Measurements from ENCODE around the gene FANCD2. TPM values are rescaled to one million over a fixed set of nuclear protein-coding genes. Genes with fewer than 3 reads are reported as not detected.
"Not testable (repeated sequence)": the region's sequence is repeated elsewhere in the genome, so short reads cannot be mapped to it uniquely, and the experiment has no call there.

The FANCD2 gene
- total and polyA plus RNA-seq, 2 donors, result 6.6 to 25.5 TPM

DNA sequence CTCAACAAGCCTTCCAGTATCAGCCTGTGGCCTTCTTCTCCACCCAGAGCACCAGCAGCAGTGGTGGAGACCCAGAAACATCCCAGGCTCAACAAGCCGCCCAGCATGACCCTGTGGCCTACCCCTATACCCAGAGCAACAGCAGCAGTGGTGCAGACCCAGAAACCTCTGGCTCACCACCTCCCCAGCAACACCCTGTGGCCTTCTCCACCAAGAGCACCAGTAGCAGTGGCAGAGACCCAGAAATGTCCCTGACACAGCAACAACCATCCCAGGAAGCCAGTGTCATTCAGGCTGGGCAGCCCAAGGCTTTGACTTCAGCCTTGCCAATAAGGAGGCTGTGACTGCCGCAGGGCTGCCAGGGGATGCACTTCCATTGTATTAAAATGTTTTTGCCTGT is 23.3 kb upstream of the FANCD2 start:
- peaks cover 18 to 29% of the 10 kb centered on the region in 2 donors for H3K36me3 ChIP-seq (ENCODE audit: control insufficient read depth in 2 of 2, insufficient read depth in 2 of 2, low read length in 1 of 2)
- whole genome bisulfite sequencing, result over 99% methylated on average over 2 of the region's 2 CpGs
- no peaks in the 10 kb centered on the region for H3K27me3 ChIP-seq (ENCODE audit: control insufficient read depth in 2 of 2, insufficient read depth in 1 of 2, low read length in 1 of 2)
- no peak overlapping the region for H3K27ac ChIP-seq (ENCODE audit: low read depth in 1 of 2, low read length in 1 of 2)
- H3K9me3 ChIP-seq (ENCODE audit: control insufficient read depth in 2 of 2, insufficient read depth in 1 of 2, low read length in 1 of 2), result no peaks in the 10 kb centered on the region
- no peak overlapping the region for H3K4me3 ChIP-seq (ENCODE audit: low read length in 2 of 2)
- no peak for DNase-seq (ENCODE audit: low read depth in 6 of 9, low spot score in 9 of 9)
- no peaks in the 10 kb centered on the region for H3K4me1 ChIP-seq (ENCODE audit: control insufficient read depth in 2 of 2, insufficient read depth in 2 of 2, low read length in 2 of 2)

DNA sequence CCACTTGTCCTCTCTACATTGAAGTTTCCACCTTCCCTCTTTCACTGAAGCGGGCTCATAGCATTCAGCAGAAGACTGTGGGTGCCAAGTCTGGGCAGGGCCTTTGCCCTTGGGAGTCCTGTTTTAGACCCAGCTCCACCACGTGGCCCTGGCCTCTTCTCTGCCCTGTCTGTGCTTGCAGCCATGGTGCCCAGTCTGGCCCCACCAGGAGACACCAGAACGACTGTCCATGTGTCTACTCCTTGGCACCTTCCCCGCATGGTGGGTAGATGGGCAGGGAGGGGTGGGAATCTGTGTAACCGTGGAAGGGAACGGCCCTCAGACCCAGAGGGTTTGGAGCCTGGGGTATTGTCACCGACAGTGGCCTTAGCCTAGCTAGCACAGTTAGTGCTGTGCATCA is 21.7 kb upstream of the FANCD2 start:
- H3K27me3 ChIP-seq (ENCODE audit: control insufficient read depth in 2 of 2, insufficient read depth in 1 of 2, low read length in 1 of 2), result peaks cover 0 to 7% of the 10 kb centered on the region in 2 donors
- H3K9me3 ChIP-seq (ENCODE audit: control insufficient read depth in 2 of 2, insufficient read depth in 1 of 2, low read length in 1 of 2), result no peaks in the 10 kb centered on the region
- H3K27ac ChIP-seq (ENCODE audit: low read depth in 1 of 2, low read length in 1 of 2), result no peak overlapping the region
- H3K4me3 ChIP-seq (ENCODE audit: low read length in 2 of 2), result no peak overlapping the region
- no peak for DNase-seq (ENCODE audit: low read depth in 6 of 9, low spot score in 9 of 9)
- 98% methylated on average over 7 of the region's 7 CpGs for WGBS
- H3K4me1 ChIP-seq (ENCODE audit: control insufficient read depth in 2 of 2, insufficient read depth in 2 of 2, low read length in 2 of 2), result peaks cover 8 to 10% of the 10 kb centered on the region in 2 donors
- H3K36me3 ChIP-seq (ENCODE audit: control insufficient read depth in 2 of 2, insufficient read depth in 2 of 2, low read length in 1 of 2), result peaks cover 14 to 20% of the 10 kb centered on the region in 2 donors

DNA sequence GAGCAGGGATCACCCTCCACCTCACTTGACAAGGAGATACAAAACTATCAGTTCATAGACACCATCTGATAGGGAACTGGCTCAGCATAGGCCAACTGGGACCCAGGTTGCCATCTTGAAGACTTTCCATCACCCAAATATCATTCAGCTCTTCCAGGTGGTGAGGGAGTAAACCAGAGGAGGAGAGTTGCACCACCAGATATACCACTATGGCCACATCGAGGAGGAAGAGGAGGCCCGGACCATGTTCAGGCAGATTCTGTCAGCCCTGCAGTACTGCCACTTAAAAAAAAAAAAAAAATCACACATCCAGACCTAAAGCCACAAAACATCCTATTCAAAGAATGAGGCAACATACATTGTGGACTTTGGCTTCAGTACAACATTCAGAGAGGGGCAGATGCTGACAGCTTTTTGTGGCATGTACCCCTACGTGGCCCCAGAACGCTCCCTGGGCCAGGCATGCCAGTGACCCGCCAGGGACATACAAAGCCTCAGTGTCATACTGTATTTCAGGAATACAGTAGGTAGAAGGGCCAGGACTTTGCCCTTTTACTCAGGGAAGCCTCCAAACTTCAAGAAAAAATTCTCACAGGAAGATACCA is 21.2 kb upstream of the FANCD2 start:
- H3K27ac ChIP-seq (ENCODE audit: low read depth in 1 of 2, low read length in 1 of 2), result no peak overlapping the region
- H3K4me1 ChIP-seq (ENCODE audit: control insufficient read depth in 2 of 2, insufficient read depth in 2 of 2, low read length in 2 of 2), result peaks cover 8 to 11% of the 10 kb centered on the region in 2 donors
- H3K27me3 ChIP-seq (ENCODE audit: control insufficient read depth in 2 of 2, insufficient read depth in 1 of 2, low read length in 1 of 2), result peaks cover 0 to 12% of the 10 kb centered on the region in 2 donors
- DNase-seq (ENCODE audit: low read depth in 6 of 9, low spot score in 9 of 9), result no peak
- peaks cover 14 to 19% of the 10 kb centered on the region in 2 donors for H3K36me3 ChIP-seq (ENCODE audit: control insufficient read depth in 2 of 2, insufficient read depth in 2 of 2, low read length in 1 of 2)
- H3K9me3 ChIP-seq (ENCODE audit: control insufficient read depth in 2 of 2, insufficient read depth in 1 of 2, low read length in 1 of 2), result no peaks in the 10 kb centered on the region
- WGBS, result over 99% methylated on average over 5 of the region's 5 CpGs
- H3K4me3 ChIP-seq (ENCODE audit: low read length in 2 of 2), result no peak overlapping the region

DNA sequence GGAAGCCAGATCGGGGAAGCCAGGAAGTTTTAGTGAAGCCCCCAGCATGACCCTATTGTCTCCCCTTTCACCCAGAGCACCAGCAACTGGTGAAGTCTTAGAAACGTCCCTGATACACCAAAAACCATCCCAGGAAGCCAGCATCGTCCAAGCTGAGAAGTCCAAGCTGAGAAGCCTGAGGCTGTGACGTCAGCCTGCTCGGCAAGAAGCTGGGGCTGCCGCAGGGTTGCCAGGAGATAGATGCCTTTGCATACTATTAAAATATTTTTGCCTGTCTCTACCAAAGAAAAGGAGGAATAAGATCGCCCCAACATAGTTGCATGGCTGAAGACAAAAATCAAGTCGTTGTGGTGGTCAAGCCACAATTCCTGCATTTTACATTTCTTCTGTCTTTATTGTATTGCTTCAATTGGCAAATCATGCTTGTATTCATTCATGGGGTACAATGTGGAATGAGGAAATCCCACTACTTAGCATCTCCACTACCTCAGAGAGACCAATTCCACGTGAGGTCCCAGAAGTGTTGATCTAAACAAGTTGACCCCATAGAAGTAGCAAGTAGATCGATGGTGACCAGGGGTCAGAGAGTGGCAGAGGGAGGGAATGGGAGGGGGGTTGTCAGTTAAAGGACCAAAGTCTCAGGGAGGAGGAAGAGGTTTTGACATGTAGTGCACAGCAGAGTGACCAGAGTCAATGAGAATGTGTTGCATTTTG is 20.0 kb upstream of the FANCD2 start:
- 90% methylated on average over 10 of the region's 10 CpGs for WGBS
- Histone ChIP-seq H3K27ac (ENCODE audit: low read depth in 1 of 2, low read length in 1 of 2) (no peak overlapping the region), H3K4me1 (ENCODE audit: control insufficient read depth in 2 of 2, insufficient read depth in 2 of 2, low read length in 2 of 2) (peaks cover 9 to 18% of the 10 kb centered on the region in 2 donors), H3K4me3 (ENCODE audit: low read length in 2 of 2) (no peak overlapping the region), H3K36me3 (ENCODE audit: control insufficient read depth in 2 of 2, insufficient read depth in 2 of 2, low read length in 1 of 2) (peaks cover 12 to 14% of the 10 kb centered on the region in 2 donors), H3K27me3 (ENCODE audit: control insufficient read depth in 2 of 2, insufficient read depth in 1 of 2, low read length in 1 of 2) (peaks cover 10 to 24% of the 10 kb centered on the region in 2 donors), H3K9me3 (ENCODE audit: control insufficient read depth in 2 of 2, insufficient read depth in 1 of 2, low read length in 1 of 2) (no peaks in the 10 kb centered on the region)
- no peak for DNase-seq (ENCODE audit: low read depth in 6 of 9, low spot score in 9 of 9)

DNA sequence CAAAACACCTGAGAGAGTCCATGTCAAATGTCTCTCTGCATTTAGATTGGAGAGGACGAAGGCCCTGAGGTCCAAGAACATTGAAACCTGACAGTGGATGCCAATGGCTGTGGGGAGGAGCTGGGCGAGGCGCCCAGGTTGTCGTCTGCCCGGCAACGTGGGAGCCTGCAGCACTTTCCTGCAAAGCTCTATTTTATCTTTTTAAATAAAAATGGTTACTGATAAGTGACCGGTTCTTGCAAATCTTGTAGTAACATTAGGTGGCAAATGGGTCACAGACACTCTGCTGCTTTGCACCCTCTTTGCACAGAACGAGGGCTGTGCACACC is 19.5 kb upstream of the FANCD2 start:
- H3K9me3 ChIP-seq (ENCODE audit: control insufficient read depth in 2 of 2, insufficient read depth in 1 of 2, low read length in 1 of 2), result no peaks in the 10 kb centered on the region
- DNase-seq (ENCODE audit: low read depth in 6 of 9, low spot score in 9 of 9), result no peak
- WGBS, result 94% methylated on average over 8 of the region's 8 CpGs

DNA sequence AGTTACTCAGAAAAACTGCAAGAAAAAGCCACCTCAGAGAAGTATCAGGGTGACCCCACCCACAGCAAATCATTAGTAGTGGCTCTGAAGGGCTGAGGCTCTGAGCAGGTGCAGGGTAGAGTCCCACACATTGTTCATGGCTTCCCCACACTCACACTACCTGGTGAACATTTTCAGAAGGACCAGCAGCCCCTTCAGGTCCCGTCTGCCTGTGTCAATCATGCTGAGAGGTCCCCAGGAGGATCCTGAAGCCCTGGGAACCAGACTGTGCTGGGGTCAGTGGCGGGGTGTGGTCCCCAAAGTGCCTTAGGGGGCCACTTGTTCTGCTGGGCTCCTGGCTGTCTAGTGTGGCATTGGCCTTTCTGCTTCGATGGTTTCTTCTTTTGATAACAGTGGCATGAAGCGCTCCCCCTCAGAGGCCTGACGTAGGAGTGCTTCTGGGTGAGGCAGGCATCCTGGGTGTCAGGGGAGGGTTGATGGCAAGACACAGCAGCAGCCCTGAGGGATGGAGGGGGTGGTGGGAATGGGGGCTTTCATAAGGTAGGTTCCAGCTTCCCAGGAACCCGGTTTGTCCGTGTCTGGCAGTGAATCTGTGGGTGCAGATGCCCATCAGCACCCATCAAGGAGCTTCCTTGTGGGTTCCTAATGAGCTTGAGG is 19.0 kb upstream of the FANCD2 start:
- no peak for DNase-seq (ENCODE audit: low read depth in 6 of 9, low spot score in 9 of 9)
- peaks cover 11 to 18% of the 10 kb centered on the region in 2 donors for H3K4me1 ChIP-seq (ENCODE audit: control insufficient read depth in 2 of 2, insufficient read depth in 2 of 2, low read length in 2 of 2)
- peaks cover 12 to 14% of the 10 kb centered on the region in 2 donors for H3K36me3 ChIP-seq (ENCODE audit: control insufficient read depth in 2 of 2, insufficient read depth in 2 of 2, low read length in 1 of 2)
- peaks cover 13 to 31% of the 10 kb centered on the region in 2 donors for H3K27me3 ChIP-seq (ENCODE audit: control insufficient read depth in 2 of 2, insufficient read depth in 1 of 2, low read length in 1 of 2)
- WGBS, result 95% methylated on average over 7 of the region's 7 CpGs
- H3K27ac ChIP-seq (ENCODE audit: low read depth in 1 of 2, low read length in 1 of 2), result no peak overlapping the region
- H3K4me3 ChIP-seq (ENCODE audit: low read length in 2 of 2), result no peak overlapping the region
- H3K9me3 ChIP-seq (ENCODE audit: control insufficient read depth in 2 of 2, insufficient read depth in 1 of 2, low read length in 1 of 2), result no peaks in the 10 kb centered on the region

More for the DNA sequence above, 19.5 kb upstream of the FANCD2 start:
- Histone ChIP-seq H3K36me3 (ENCODE audit: control insufficient read depth in 2 of 2, insufficient read depth in 2 of 2, low read length in 1 of 2) (peaks cover 12 to 14% of the 10 kb centered on the region in 2 donors), H3K4me1 (ENCODE audit: control insufficient read depth in 2 of 2, insufficient read depth in 2 of 2, low read length in 2 of 2) (peaks cover 11 to 18% of the 10 kb centered on the region in 2 donors), H3K27ac (ENCODE audit: low read depth in 1 of 2, low read length in 1 of 2) (no peak overlapping the region), H3K27me3 (ENCODE audit: control insufficient read depth in 2 of 2, insufficient read depth in 1 of 2, low read length in 1 of 2) (peaks cover 13 to 29% of the 10 kb centered on the region in 2 donors), H3K4me3 (ENCODE audit: low read length in 2 of 2) (no peak overlapping the region)

DNA sequence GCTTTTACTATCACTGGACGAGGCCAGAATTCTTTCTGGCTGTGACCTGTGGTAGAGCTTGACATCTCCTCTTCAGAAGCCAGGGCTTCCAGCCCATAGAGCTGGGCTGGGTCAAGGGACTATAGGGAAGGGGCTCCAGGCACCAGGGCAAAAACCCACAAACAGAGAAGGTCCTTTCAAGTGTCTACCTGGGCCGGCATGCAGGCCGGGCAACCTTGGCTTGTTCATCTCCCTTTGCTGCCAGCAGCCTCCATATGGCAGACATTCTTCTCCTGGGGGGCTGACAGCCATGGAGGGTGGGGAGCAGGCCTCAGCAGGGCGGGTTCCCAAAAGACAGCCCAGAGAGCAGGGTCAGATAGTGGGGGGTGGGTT is 18.0 kb upstream of the FANCD2 start:
- H3K27me3 ChIP-seq (ENCODE audit: control insufficient read depth in 2 of 2, insufficient read depth in 1 of 2, low read length in 1 of 2), result peaks cover 13 to 31% of the 10 kb centered on the region in 2 donors
- not testable (repeated sequence) for H3K36me3 ChIP-seq (ENCODE audit: control insufficient read depth in 2 of 2, insufficient read depth in 2 of 2, low read length in 1 of 2); H3K4me3 ChIP-seq (ENCODE audit: low read length in 2 of 2); H3K9me3 ChIP-seq (ENCODE audit: control insufficient read depth in 2 of 2, insufficient read depth in 1 of 2, low read length in 1 of 2); DNase-seq (ENCODE audit: low read depth in 6 of 9, low spot score in 9 of 9); H3K27ac ChIP-seq (ENCODE audit: low read depth in 1 of 2, low read length in 1 of 2)
- 96% methylated on average over 4 of the region's 4 CpGs for WGBS
- peaks cover 11 to 18% of the 10 kb centered on the region in 2 donors for H3K4me1 ChIP-seq (ENCODE audit: control insufficient read depth in 2 of 2, insufficient read depth in 2 of 2, low read length in 2 of 2)

DNA sequence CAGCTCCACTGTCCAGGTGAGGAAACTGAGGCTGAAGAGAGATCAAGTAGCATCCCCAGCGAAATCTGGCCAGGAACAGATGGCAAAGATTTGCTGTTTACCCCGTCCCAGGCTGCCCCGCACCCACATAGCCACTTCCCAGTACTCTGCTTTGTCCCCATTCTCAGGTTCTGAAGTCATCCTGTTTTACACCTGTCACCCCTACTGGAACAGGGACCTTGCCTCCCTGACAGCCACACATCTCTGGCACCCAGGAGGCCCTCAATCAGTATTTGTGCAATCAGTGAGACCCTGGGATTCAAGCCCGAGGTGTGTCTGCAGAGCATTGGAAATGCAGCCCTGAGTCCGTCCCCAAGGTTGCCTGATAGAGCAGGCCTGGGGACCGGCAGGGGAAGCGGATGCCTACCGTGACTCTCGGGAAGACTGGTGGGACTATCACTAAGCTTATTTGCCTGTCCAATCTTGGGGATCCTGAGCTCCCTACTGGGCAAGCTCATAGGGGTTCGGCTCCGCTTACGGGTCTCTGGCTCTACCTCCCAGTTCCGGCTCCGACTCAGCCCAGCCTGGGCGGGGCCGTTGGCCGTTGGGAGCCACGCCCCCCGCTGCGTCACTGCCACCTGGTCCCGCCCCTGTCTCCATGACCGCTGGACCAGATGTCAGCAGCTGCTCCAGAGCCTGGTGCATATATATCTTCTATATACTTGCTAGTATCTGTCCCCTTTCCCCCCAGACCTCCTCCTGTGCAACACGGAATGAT is 17.5 kb upstream of the FANCD2 start:
- peak overlapping the region; percentile 37 to 55 for H3K4me3 ChIP-seq (ENCODE audit: low read length in 2 of 2)
- H3K27ac ChIP-seq (ENCODE audit: low read depth in 1 of 2, low read length in 1 of 2), result no peak overlapping the region
- peaks cover 13 to 31% of the 10 kb centered on the region in 2 donors for H3K27me3 ChIP-seq (ENCODE audit: control insufficient read depth in 2 of 2, insufficient read depth in 1 of 2, low read length in 1 of 2)
- H3K4me1 ChIP-seq (ENCODE audit: control insufficient read depth in 2 of 2, insufficient read depth in 2 of 2, low read length in 2 of 2), result peaks cover 11 to 18% of the 10 kb centered on the region in 2 donors
- DNase-seq (ENCODE audit: low read depth in 6 of 9, low spot score in 9 of 9), result peak in 8 of 9 donors; percentile 49 to 85 (median 63)
- peaks cover under 1 to 2% of the 10 kb centered on the region in 2 donors for H3K36me3 ChIP-seq (ENCODE audit: control insufficient read depth in 2 of 2, insufficient read depth in 2 of 2, low read length in 1 of 2)
- H3K9me3 ChIP-seq (ENCODE audit: control insufficient read depth in 2 of 2, insufficient read depth in 1 of 2, low read length in 1 of 2), result no peaks in the 10 kb centered on the region
- 10% methylated on average over 23 of the region's 23 CpGs for WGBS
